ENCODE measurements around the gene SLC17A8. TPM values are rescaled to one million over a fixed set of nuclear protein-coding genes. Genes with fewer than 3 reads are reported as not detected.

The SLC17A8 gene
- total RNA-seq, 1 experiment from 2014 or later = not detected

GRCh38 chr12:100383586-100384558 is 27.0 kb downstream of the SLC17A8 start:
- Histone ChIP-seq H3K9me3 (ENCODE audit: control insufficient read depth, insufficient read depth, low read depth, low read length) (no peaks in the 10 kb centered on the region), H3K36me3 (ENCODE audit: control insufficient read depth, insufficient read depth, low read length) (no peaks in the 10 kb centered on the region), H3K27me3 (ENCODE audit: control insufficient read depth, insufficient read depth, low read length) (no peaks in the 10 kb centered on the region), H3K27ac (ENCODE audit: low read length) (no peak overlapping the region), H3K4me3 (ENCODE audit: low read depth in 2 of 2, low read length in 2 of 2) (no peak overlapping the region), H3K4me1 (ENCODE audit: control insufficient read depth, insufficient read depth, low read length) (no peaks in the 10 kb centered on the region)
- CTCF ChIA-PET = no interaction called here
- intact Hi-C loops (cut with micrococcal nuclease; ENCODE audit: unreplicated experiment) = no loop called here
- BruUV-seq (replicated peaks) = no TSS peak
- POLR2A ChIA-PET = no interaction called here
- DNase-seq (ENCODE audit: low read depth, low spot score) (no peak), ATAC-seq (no peak)
- in situ Hi-C loops (cut with HindIII; ENCODE audit: low pct_unique_long_range_greater_than_20kb, low sequenced_read_pairs) = no loop called here
- TF ChIP-seq REST (IDR thresholded peaks at IDR 0.05; ENCODE audit: insufficient read depth in 1 of 2, low read depth in 2 of 2, low read length in 1 of 2) (no peak), TCF7L2 (IDR thresholded peaks at IDR 0.05; ENCODE audit: low read depth, low read length) (no peak), SIN3A (IDR thresholded peaks at IDR 0.05; ENCODE audit: borderline replicate concordance, insufficient read depth, low read depth, low read length) (no peak), POLR2AphosphoS5 (IDR thresholded peaks at IDR 0.05; ENCODE audit: low read depth, low read length) (no peak), CTCF (IDR thresholded peaks at IDR 0.05) (no peak)

GRCh38 chr12:100384559-100384935 is 27.7 kb downstream of the SLC17A8 start:
- no peak for DNase-seq (ENCODE audit: low read depth, low spot score)
- Histone ChIP-seq H3K9me3 (ENCODE audit: control insufficient read depth, insufficient read depth, low read depth, low read length) (no peaks in the 10 kb centered on the region), H3K27me3 (ENCODE audit: control insufficient read depth, insufficient read depth, low read length) (no peaks in the 10 kb centered on the region), H3K4me1 (ENCODE audit: control insufficient read depth, insufficient read depth, low read length) (no peaks in the 10 kb centered on the region), H3K27ac (ENCODE audit: low read length) (no peak overlapping the region), H3K36me3 (ENCODE audit: control insufficient read depth, insufficient read depth, low read length) (no peaks in the 10 kb centered on the region), H3K4me3 (ENCODE audit: low read depth in 2 of 2, low read length in 2 of 2) (no peak overlapping the region)
- no peak for TF ChIP-seq CTCF (IDR thresholded peaks at IDR 0.05)
- TF ChIP-seq SIN3A (IDR thresholded peaks at IDR 0.05; ENCODE audit: borderline replicate concordance, insufficient read depth, low read depth, low read length) = no peak
- no peak for TF ChIP-seq POLR2AphosphoS5 (IDR thresholded peaks at IDR 0.05; ENCODE audit: low read depth, low read length)
- no peak for TF ChIP-seq REST (IDR thresholded peaks at IDR 0.05; ENCODE audit: insufficient read depth in 1 of 2, low read depth in 2 of 2, low read length in 1 of 2)
- no peak for TF ChIP-seq TCF7L2 (IDR thresholded peaks at IDR 0.05; ENCODE audit: low read depth, low read length)
- ATAC-seq = no peak
- no TSS peak for BruUV-seq (replicated peaks)
- intact Hi-C loops (cut with micrococcal nuclease; ENCODE audit: unreplicated experiment) (no loop called here), in situ Hi-C loops (cut with HindIII; ENCODE audit: low pct_unique_long_range_greater_than_20kb, low sequenced_read_pairs) (no loop called here)
- POLR2A ChIA-PET = no interaction called here
- CTCF ChIA-PET = no interaction called here
